ENCODE results near the gene POLR1A. TPM values are rescaled to one million over a fixed set of nuclear protein-coding genes. Genes with fewer than 3 reads are reported as not detected.

The POLR1A gene
- total and polyA plus RNA-seq, 2 of the 8 experiments (the other 6 are each of a cell fraction or from before 2014, with no cell fraction given), result 8.9 to 58.1 TPM

DNA sequence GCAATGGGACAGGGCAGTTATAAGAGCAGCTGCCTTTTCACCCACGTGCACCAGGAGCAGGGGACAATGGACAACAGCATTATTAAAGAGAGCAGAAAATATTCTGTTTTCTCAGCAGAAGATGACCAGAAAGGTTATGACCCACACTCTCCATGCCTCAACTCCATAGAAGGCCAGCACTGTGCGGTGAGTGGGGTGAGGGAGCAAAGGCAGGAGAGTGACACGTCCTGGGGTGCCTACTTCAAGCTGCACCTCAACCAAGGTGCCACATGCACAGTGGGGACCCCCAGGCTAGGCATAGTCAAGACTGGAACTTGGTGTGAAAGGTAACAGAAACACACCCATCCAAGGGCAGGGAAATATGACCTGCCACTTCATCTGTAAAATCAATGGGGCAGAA lies 50.4 kb downstream of the POLR1A start:
- no peak overlapping the region for H2BK12ac ChIP-seq (ENCODE audit: low read depth, low read length)
- no peak overlapping the region for H3K9ac ChIP-seq (replicated peaks in 1 of 4; ENCODE audit: extremely low read depth in 1 of 4, low read depth in 3 of 4, low read length in 3 of 4)
- H4K5ac ChIP-seq (ENCODE audit: insufficient read length, low read depth, low read length), result no peak overlapping the region
- no peak overlapping the region for H2AK5ac ChIP-seq (ENCODE audit: low read depth, low read length)
- no peak overlapping the region for H4K91ac ChIP-seq (replicated peaks; ENCODE audit: insufficient read length, low read length)
- CTCF ChIA-PET (ENCODE audit: partially characterized antibody), result interaction anchor here (0.8 to 1.4 kb wide), 3 partner anchors 16 to 406 kb away, joined by 3 to 4 read pairs (median 3); no protein-coding TSS in a partner anchor
- H3K56ac ChIP-seq (replicated peaks; ENCODE audit: insufficient read length, low read depth, low read length), result no peak overlapping the region
- peaks cover 4 to 6% of the 10 kb centered on the region in 2 experiments for H4K20me1 ChIP-seq (replicated peaks in 1 of 2; ENCODE audit: control insufficient read depth in 1 of 2, insufficient read depth in 2 of 2, low read length in 2 of 2)
- no peak overlapping the region for H3K4me3 ChIP-seq (ENCODE audit: extremely low read depth in 1 of 4, insufficient read depth in 2 of 4, low read depth in 3 of 4, low read length in 4 of 4)
- DNase-seq (ENCODE audit: low read depth in 1 of 2, low spot score in 2 of 2) (no peak), FAIRE-seq (no peak)
- no peak overlapping the region for H2AFZ ChIP-seq (ENCODE audit: low read length)
- H3K79me2 ChIP-seq (ENCODE audit: control insufficient read depth in 1 of 2, insufficient read depth in 2 of 2, low read length in 2 of 2), result no peaks in the 10 kb centered on the region
- no peak overlapping the region for H2BK5ac ChIP-seq (ENCODE audit: low read depth, low read length)
- POLR2A ChIA-PET (ENCODE audit: partially characterized antibody), result interaction anchor here (1.0 kb wide), 1 partner anchor 11 kb away, joined by 3 read pairs; no protein-coding TSS in a partner anchor
- no peak overlapping the region for H2BK20ac ChIP-seq (ENCODE audit: low read length)
- no peaks in the 10 kb centered on the region for H3K23me2 ChIP-seq (ENCODE audit: low read depth, low read length)
- TF ChIP-seq, protein P1, sequence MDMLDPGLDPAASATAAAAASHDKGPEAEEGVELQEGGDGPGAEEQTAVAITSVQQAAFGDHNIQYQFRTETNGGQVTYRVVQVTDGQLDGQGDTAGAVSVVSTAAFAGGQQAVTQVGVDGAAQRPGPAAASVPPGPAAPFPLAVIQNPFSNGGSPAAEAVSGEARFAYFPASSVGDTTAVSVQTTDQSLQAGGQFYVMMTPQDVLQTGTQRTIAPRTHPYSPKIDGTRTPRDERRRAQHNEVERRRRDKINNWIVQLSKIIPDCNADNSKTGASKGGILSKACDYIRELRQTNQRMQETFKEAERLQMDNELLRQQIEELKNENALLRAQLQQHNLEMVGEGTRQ (IDR thresholded peaks at IDR 0.05; ENCODE audit: low read length), result no peak
- no peak for TF ChIP-seq EP300 (IDR thresholded peaks at IDR 0.05; ENCODE audit: borderline replicate concordance in 1 of 2, low read depth in 2 of 2, low read length in 2 of 2)
- TF ChIP-seq NANOG (IDR thresholded peaks at IDR 0.05; ENCODE audit: insufficient read depth, low read depth, low read length, poor library complexity, severe bottlenecking), result no peak
- no peaks in the 10 kb centered on the region for H3K79me1 ChIP-seq (ENCODE audit: low read depth, low read length)
- H3K36me3 ChIP-seq (ENCODE audit: control insufficient read depth in 2 of 4, insufficient read depth in 4 of 4, low read length in 3 of 4), result peaks cover 9 to 39% (median 27%) of the 10 kb centered on the region in 4 experiments
- H2BK15ac ChIP-seq (ENCODE audit: low read length), result no peak overlapping the region
- H3K14ac ChIP-seq (ENCODE audit: insufficient read length), result no peak overlapping the region
- H2BK120ac ChIP-seq (replicated peaks; ENCODE audit: low read depth, low read length), result no peak overlapping the region
- no peak overlapping the region for H4K8ac ChIP-seq (ENCODE audit: extremely low read depth, insufficient read depth, low read length)
- no peaks in the 10 kb centered on the region for H3K27me3 ChIP-seq (replicated peaks in 1 of 4; ENCODE audit: control insufficient read depth in 3 of 4, extremely low read depth in 1 of 4, insufficient read depth in 3 of 4, low read length in 3 of 4)
- H3K27ac ChIP-seq (ENCODE audit: low read depth, low read length), result no peak overlapping the region
- no peaks in the 10 kb centered on the region for H3K4me1 ChIP-seq (replicated peaks in 1 of 4; ENCODE audit: control insufficient read depth in 3 of 4, insufficient read depth in 4 of 4, low read length in 3 of 4)
- H3K4me2 ChIP-seq (ENCODE audit: insufficient read depth in 1 of 2, low read depth in 2 of 2, low read length in 2 of 2), result no peak overlapping the region
- H3K4ac ChIP-seq (replicated peaks; ENCODE audit: insufficient read length, low read depth, low read length), result no peak overlapping the region
- H3K9me3 ChIP-seq (ENCODE audit: insufficient read depth in 2 of 2, low read depth in 1 of 2, low read length in 1 of 2), result no peaks in the 10 kb centered on the region
- 92% methylated on average over 3 of the region's 3 CpGs; no CpG with 5 or more reads in 1 of the 2 experiments for WGBS, 2 experiments (ENCODE audit: extremely low coverage in 1 of 2, insufficient coverage in 1 of 2, insufficient read length in 1 of 2, insufficient replicate concordance in 2 of 2, low coverage in 1 of 2, low lambda C conversion rate in 2 of 2, missing lambda C conversion rate in 1 of 2)
- no peak overlapping the region for H3K18ac ChIP-seq (ENCODE audit: extremely low read depth, low read length)
- H3K23ac ChIP-seq (ENCODE audit: insufficient read length), result no peak overlapping the region

Data from H1 (cell line).